ENCODE measurements around the gene GOLGA8J.

- TF ChIP-seq POLR2AphosphoS5 (IDR thresholded peaks at IDR 0.05; ENCODE audit: low read depth, low read length) (no peak), POLR2A (IDR thresholded peaks at IDR 0.05; ENCODE audit: low read depth, low read length) (no peak), TAF1 (IDR thresholded peaks at IDR 0.05; ENCODE audit: borderline replicate concordance, low read depth, low read length) (no peak)
Observed at GRCh38 chr15:30056166-30056565, 26.6 kb upstream of the GOLGA8J start.

Measured in GM12892 (cell line).